ENCODE data around the gene POLK.

The POLK gene

GRCh38 chr5:75545131-75545530 is 33.4 kb downstream of the POLK start:
- DNase-seq (ENCODE audit: low read depth), result no peak
- TF ChIP-seq CTCF (IDR thresholded peaks at IDR 0.05; ENCODE audit: insufficient read depth, low read depth, low read length, missing control alignments), result no peak
- no peak overlapping the region for H3K4me3 ChIP-seq (ENCODE audit: low read length)

- no peak for TF ChIP-seq CTCF (IDR thresholded peaks at IDR 0.05; ENCODE audit: insufficient read depth, low read depth, low read length, missing control alignments)
- no peak for DNase-seq (ENCODE audit: low read depth)
- no peak overlapping the region for H3K4me3 ChIP-seq (ENCODE audit: low read length)
These were observed 35.1 kb downstream of the POLK start for GRCh38 chr5:75546830-75547229.

GRCh38 chr5:75547812-75548211 is 36.1 kb downstream of the POLK start:
- no peak overlapping the region for H3K4me3 ChIP-seq (ENCODE audit: low read length)
- no peak for TF ChIP-seq CTCF (IDR thresholded peaks at IDR 0.05; ENCODE audit: insufficient read depth, low read depth, low read length, missing control alignments)
- no peak for DNase-seq (ENCODE audit: low read depth)

- no peak overlapping the region for H3K4me3 ChIP-seq (ENCODE audit: low read length)
- DNase-seq (ENCODE audit: low read depth), result no peak
- no peak for TF ChIP-seq CTCF (IDR thresholded peaks at IDR 0.05; ENCODE audit: insufficient read depth, low read depth, low read length, missing control alignments)
These were observed 38.9 kb downstream of the POLK start for GRCh38 chr5:75550597-75550996.

GRCh38 chr5:75551471-75551870 is 39.8 kb downstream of the POLK start:
- DNase-seq (ENCODE audit: low read depth), result no peak
- H3K4me3 ChIP-seq (ENCODE audit: low read length), result no peak overlapping the region
- TF ChIP-seq CTCF (IDR thresholded peaks at IDR 0.05; ENCODE audit: insufficient read depth, low read depth, low read length, missing control alignments), result no peak

GRCh38 chr5:75552764-75553163 is 41.1 kb downstream of the POLK start:
- no peak overlapping the region for H3K4me3 ChIP-seq (ENCODE audit: low read length)
- DNase-seq (ENCODE audit: low read depth), result no peak
- TF ChIP-seq CTCF (IDR thresholded peaks at IDR 0.05; ENCODE audit: insufficient read depth, low read depth, low read length, missing control alignments), result no peak

- TF ChIP-seq CTCF (IDR thresholded peaks at IDR 0.05; ENCODE audit: insufficient read depth, low read depth, low read length, missing control alignments), result no peak
- no peak overlapping the region for H3K4me3 ChIP-seq (ENCODE audit: low read length)
- DNase-seq (ENCODE audit: low read depth), result no peak
These were observed 41.7 kb downstream of the POLK start for GRCh38 chr5:75553358-75553757.
